Urothelium cell line (cell line): Measurements from ENCODE around the gene XXYLT1.
"Not testable (repeated sequence)": the region's sequence is repeated elsewhere in the genome, so short reads cannot be mapped to it uniquely, and the experiment has no call there.

Experiments used
- DNase-seq: peaks from one replicate; pipeline ENCODE4 v3.0.0; 2011; ENCODE audit warnings: low spot score, mixed read lengths
- FAIRE-seq: peaks from 2 replicates; lab custom pipeline; 2011; peaks lifted over from hg19 to GRCh38; lab: Jason Lieb, UNC

XXYLT1 gene

DNA sequence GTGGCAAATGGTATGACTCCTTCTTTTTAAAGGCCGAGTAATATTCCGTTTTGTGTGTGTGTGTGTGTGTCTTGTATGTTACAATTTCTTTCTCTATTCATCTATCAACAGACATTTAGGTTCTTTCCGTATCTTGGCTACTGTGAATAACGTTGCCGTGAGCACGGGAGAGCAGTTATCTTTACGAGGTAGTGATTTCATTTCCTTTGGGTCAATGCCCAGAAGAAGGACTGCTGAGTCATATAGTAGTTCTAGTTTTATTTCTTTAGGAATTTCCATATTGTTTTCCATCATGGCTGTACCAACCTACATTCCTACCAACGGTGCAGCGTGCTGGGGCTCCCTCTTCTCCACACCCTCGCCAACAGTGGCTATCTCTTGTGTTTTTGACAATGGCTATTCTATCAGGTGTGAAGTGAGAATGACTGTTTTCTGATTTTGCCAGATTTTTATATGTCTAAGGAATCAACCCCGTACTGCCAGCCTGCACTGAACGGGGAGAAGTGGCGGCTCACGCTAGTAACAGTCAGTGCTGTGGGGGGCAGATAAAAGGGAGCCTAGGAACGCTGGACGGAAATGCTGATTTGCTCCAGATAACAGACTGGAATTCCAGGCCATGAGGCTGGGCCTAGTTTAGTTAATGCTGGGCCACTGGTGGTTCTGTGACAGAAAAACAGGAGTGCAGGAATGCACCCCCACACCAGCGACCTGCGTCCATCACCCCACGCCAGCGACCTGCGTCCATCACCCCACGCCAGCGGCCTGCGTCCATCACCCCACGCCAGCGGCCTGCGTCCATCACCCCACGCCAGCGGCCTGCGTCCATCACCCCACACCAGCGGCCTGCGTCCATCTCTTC is 168.1 kb downstream of the XXYLT1 start:
- FAIRE-seq (no peak), DNase-seq (peak; percentile 62)

DNA sequence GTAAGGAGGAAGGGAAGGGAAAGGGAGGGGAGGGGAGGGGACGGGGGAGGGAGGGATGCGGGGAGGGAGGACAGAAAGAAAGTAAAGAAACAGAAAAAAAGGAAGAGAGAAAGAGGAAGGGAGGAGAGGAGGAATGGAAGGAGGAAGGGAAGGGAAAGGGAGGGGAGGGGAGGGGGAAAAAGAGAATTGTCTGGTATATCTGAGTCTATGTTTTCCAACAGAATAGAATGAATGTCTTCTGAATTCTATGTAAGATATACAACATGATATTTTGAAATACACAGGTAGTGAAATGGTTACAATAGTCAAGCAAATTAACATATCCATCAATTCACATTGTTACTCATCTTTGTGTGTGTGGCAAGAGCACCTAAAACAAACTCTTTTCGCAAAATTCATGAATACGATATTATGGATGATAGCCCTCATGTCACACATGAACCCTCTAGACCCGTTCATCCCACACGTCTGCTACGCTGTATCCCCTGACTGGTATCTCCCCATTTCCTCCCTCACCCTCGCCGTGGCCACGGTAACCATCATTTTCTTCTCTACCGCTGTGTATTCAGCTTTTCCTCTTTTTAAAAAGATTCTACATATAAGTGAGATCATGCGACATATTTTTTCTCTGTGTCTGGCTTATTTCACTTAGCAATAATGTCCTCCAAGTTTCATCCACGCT is 168.9 kb downstream of the XXYLT1 start:
- DNase-seq (no peak), FAIRE-seq (no peak)

DNA sequence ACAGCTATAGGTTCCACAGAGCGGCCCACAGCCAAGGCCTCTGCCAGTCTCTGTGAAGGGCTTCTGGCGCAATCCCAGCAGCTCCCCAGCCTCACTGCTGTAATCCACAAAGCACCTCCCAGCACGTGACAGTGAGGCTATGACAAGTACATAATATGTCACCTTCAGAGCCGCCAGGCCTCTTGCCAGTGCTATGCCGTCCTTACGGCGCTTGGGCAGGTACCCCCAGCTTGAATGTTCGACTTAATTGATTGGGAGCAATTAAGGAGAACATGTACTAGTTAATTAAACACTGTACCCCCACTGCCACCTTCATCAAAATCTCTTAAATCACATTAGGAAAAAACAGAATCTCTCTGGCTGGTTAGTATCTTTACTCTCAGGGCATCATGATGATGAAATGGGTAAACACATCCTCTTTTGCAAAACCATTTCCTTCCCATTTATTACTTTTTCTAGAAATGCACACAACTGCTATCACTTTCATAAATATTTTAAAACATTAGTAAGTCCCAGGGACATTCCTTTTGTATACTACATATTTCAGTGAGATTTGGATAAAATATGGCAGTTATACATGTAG is 169.9 kb downstream of the XXYLT1 start:
- no peak for DNase-seq

DNA sequence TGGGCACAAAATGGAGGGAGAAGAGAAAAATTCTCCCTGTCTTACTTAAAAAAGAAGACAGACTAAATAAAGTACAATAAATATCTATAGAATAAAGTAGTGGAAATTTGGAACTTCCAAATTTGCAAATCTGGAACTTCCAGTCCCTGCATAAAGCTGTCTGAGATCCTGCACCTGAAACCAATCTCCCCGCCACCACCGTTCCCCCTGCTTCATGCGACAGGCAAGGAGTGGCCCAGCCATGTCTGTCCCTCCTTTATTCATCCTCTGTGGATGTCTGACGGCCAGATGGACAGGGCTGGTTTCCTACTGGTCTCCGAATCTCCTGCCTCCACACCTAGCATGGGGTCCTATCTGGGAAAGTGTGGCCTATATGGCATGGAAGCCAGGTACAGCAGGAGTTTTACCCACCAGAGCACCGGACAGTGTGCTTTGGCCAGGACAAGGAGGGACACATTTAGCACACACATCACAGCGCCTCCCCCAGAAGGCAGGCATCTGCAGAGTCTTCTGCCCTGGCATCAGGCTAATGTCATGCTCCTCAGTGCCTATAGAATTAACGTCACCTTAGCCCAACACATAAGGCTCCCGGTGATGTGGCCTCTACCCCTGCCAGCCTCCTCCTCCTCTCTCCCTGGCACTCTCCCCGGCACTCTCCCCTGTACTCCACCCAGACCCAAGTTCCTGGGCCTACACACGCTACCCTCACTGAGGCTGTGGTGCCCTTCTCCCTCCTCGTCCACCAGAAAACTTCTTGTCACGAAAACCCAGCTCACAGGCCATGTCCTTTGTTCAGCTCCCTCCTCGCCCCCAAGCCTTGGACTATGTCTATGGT is 170.8 kb downstream of the XXYLT1 start:
- no peak for FAIRE-seq

More for the DNA sequence above, 169.9 kb downstream of the XXYLT1 start:
- FAIRE-seq = no peak

DNA sequence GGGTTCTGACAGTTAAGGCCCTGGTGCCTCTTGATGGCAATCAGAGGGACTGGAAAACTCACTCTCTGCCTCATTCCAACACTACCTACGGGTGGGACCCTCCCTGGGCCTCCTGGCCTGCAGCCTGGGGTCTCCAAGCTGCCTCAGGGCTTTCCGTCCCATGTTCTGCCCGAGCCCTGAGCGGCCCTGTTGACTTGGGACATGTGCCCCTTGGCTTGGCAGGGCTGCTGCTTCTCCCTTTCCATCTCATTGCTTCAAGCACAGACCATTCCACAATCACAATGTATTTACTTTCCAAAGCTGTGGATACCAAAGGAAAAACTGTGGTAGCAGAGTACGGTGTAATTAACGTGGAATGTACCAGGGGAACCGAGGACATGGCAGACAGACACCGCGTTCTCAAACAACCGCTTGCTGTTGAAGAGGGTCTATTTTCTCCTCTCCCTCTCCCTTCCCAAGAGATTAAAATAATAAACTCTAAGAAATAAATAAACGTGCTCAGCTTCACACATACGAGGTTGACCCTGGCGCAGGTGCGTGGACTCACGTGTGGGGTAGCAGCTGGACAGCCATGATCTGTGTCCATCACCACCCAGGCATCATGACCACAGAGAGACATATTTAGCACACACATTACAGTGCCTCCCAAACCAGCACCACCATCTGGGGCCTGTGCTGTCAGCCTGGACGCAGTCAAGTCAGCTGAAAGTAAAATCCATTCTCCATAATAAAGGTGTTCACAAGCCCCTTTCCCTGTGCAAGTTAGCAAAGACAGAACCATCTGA is 172.0 kb downstream of the XXYLT1 start:
- DNase-seq (no peak), FAIRE-seq (no peak)

More for the DNA sequence above, 170.8 kb downstream of the XXYLT1 start:
- no peak for DNase-seq

DNA sequence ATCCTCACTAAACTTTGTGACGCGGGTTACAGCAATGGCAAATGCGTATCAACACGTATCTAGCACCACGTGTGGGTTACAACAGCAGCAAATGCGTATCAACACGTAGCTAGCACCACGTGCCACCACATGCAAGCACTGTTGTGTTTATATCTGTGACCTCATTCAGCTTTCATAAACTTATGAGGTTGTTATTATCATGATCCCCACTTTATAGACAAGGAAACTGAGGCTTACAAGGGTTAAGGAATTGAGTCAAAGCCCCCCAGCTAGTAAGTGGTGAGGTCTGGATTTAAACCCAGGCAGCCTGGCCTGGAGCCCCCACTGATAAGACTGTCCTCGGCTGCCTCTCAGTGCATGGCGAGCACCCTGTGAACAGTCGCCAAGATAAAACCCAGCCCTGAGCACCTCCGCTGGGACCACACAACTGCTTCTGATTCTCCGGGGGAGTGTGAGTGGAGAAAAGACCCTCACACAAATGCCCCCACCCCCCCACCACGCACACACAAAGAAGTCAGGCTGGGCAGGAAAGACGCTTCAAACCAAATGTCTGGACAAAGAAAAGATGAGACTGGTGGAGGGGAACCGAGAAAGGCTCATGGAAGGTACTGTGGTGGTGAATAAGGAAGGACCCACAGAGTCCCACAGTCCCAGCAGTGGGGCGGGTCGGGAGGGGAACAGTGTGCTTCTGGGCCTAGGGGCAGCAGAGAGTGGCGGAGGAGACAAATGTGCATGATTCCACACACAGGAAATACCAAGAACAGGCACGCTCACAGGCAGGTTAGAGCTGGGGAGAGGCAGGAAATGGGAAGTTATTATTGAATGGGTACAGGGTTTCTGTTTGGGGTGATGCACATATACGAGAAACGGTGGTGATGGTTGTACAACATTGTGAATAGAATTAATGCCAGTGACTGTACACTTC is 173.4 kb downstream of the XXYLT1 start:
- DNase-seq (no peak), FAIRE-seq (no peak)

DNA sequence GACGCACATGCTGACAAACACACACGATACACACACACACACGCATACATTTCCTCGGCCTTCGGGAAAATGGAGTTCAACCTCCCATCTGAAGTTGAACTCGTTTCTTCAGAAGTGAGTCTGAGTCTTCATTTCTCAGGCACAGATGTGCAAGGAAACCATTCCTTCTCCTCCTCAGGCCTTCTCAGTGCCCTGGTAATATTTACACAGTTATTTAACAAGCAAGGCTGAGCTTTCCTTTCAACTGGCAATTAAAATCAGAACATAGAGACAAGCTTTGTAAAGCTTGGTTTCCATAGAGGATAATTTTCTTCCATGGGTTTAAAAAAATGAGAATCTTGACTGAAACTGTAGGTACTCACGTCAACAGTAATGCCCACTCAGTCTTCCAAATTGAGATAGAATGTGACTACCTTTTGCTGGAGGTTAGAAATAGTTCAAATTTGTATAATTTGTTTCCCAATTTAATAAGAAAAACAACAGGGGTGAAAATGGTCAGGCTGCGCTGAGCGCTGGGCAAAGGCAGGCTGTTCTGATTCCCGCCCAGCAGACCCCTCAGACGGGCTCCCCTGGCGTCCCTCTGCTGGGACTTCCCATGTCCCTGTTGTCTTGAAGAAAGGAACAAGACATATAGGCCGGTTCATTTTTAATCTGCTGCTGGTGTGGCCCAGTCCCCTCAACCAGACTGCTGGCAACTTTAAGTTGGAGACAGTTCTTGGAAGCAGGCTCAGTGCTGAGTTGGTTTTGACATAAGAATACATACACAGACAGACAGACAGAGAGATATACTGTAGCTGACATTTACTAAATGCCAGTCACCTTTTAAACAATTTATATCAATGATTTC is 174.3 kb downstream of the XXYLT1 start:
- DNase-seq (no peak), FAIRE-seq (no peak)

DNA sequence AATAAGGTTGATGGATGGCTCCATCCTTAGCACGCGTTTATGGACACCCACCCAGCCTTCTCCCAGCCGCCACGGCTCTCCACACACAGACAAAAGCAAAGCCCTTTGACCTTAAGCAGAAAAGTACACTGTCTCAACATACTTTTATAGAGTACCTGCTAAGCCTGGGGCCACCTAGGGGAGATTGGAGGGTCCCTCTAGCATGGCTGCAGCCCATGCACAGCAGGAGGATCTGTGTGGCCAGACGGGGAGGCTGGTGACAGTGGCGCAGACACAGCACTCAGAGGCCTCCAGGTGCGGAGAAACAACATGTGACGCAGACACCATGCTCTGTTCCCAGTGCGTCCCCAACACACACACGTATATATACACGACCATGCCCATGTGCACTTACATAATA is 174.9 kb downstream of the XXYLT1 start:
- DNase-seq (no peak), FAIRE-seq (no peak)

DNA sequence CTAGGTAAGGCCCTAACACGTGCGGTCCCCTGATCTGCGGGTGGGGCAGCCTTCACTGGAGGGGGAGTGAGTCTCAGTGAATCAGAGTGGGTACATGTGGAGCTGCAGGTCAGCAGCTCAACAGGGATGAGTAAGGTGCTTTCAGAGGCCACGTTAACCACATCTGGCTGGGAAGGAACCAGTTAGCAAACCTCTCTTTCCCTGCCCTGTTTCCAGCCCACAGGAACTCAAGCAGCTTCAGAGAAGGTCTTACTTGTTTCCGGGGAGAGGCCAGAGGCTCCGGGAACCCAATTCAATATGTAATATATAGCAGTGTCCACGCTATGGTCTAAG is 175.3 kb downstream of the XXYLT1 start:
- DNase-seq = no peak
- no peak for FAIRE-seq

DNA sequence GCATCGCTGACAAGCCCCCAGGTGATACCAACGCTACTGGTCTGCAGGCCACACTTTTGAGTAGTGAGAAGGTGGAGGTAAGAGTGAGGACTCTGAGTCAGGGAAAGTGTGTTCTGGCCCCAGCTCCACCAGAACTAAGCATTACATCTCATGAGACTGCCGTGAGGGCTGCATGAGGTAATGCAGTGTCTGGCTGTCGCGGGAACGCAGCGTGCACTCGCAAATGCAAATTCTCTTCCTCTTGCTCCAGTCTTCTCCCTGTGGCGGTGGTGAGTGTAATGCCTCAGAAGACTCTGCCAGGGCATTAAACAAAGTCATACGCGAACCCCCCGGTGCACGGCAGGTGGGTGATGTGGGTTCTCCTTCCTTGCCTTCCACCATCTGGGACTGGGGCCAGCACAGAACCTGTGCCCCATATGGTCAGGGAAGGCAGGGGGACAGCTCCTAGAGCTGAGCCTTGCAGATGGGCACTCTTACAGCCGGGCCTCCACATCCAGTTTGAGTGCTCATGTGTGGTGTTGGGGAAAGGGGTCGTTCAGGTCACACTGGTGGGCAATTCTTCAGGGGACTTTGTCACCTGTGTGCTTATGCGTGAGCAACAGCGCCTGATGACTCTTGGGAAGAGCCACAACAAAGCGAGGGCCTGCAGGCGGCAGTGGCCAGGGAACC is 175.8 kb downstream of the XXYLT1 start:
- FAIRE-seq = no peak
- no peak for DNase-seq

DNA sequence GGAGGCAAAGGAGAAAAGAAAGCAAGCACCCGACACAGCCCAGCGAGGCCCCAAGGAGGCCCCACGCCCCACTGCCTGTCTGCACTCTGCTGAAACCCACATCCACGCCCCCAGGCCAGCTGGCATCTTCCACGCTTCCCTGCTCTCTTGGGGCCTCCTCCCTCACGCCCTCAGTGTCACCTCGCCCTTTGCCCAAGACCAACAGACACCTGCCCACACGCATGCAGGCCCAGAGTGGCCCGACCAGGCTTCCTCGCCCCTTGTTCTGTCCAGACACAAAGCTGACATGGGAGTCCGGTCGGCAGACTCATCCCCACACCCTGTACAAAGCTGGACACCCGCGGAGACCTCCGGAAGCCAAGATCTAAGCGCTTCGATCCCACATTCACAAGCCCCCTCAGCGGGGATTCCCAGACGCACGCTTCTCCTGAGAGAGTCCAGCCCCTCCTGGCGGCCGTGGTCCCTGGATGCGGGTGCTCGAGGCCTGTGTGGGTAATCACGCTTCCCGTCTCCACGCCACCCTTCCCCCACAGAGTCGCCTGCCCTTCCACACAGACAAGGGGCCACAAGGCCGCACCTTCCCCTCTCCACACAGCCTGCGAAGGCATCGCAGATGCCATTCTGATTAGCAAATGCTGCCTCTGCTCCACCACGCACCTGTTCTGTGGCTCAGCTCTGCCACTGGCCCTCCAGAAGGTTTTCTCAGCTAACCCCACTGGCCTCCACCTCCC is 176.6 kb downstream of the XXYLT1 start:
- no peak for FAIRE-seq
- no peak for DNase-seq

DNA sequence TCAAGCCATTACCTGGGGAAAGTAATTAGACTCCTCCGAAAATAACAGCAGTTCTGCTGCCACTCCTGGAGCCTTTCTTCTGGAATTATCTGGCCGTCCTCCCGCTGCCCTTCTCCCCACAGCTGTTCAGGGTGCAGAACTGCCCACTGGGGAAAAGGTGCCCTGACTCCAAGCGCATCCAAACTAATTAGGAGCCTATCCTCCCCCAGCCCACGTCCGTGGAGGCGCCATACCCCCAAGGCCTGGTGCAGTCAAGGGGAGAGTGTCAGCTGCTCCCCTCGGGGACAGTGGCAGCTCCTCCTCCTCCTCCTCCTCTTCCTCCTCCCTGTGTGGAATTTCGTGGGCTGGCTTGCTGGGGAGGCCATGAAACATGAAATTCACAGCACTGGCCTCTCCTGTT is 177.2 kb downstream of the XXYLT1 start:
- no peak for FAIRE-seq

DNA sequence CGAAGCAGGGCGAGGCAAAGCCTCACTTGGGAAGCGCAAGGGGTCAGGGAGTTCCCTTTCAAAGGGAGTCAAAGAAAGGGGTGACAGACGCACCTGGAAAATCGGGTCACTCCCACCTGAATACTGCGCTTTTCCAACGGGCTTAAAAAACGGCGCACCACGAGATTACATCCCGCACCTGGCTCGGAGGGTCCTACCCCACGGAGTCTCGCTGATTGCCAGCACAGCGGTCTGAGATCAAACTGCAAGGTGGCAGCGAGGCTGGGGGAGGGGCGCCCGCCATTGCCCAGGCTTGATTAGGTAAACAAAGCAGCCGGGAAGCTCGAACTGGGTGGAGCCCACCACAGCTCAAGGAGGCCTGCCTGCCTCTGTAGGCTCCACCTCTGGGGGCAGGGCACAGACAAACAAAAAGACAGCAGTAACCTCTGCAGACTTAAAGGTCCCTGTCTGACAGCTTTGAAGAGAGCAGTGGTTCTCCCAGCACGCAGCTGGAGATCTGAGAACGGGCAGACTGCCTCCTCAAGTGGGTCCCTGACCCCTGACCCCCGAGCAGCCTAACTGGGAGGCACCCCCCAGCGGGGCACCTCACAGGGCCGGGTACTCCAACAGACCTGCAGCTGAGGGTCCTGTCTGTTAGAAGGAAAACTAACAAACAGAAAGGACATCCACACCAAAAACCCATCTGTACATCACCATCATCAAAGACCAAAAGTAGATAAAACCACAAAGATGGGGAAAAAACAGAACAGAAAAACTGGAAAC is 182.9 kb downstream of the XXYLT1 start:
- DNase-seq, FAIRE-seq: not testable (repeated sequence)

More for the DNA sequence above, 177.2 kb downstream of the XXYLT1 start:
- no peak for DNase-seq

DNA sequence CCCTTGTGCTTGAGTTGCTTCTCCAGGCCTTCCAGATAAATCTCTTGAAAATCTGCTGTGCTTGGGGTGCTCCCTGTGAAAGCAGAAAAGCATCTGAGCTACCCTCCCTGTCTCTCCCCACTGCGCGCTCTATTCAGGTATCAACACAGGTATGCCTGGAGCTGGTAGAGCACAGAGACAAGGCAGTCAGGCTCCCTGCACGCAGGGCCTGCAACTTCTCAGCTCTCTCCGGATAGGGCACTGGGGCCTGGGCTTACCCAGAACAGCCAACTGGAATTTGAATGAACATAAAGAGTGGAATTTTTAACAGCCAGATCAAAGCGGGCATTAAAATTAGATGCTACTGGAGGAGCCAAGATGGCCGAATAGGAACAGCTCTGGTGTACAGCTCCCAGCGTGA is 183.6 kb downstream of the XXYLT1 start:
- DNase-seq = no peak
- no peak for FAIRE-seq

DNA sequence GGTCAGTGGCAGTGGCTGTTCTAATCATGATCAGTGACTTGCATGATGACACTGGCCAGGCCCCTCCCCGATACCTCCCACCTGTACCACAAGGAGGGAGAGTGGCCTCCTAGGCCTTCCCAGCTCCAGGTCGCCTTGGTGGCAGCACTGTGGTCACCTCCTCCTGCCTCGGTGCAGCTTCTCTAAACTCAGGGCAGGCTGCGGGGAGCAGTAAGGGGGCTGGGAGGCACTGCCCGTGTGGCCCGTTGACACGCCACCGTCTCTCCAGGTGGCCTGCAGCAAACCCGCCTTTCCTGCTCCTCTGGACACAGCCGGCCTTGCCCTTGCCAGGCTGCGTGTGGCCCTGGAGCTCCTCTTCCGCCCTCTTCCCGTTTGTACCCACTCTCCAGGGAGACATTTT is 184.1 kb downstream of the XXYLT1 start:
- FAIRE-seq = no peak

DNA sequence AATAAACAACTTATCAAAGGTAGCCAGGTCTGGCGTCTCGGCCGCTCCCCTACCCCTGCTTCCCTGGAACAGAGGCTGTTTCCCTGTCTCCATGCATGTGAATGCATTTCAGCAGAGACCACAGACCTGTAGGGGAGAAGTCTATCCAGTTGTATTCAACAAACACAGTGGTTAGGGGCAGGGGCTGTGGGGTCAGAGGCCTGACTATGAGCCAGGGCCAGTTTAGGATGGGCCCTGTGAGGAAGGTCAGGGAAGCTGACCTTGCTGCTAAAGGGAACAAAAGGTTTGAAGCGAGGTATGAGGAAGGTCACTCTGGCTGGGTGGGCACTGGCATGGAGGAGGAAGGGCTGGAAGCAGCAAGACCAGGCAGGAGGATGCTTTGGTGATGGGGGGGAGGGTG is 184.6 kb downstream of the XXYLT1 start:
- no peak for DNase-seq
- FAIRE-seq = no peak

More for the DNA sequence above, 184.1 kb downstream of the XXYLT1 start:
- DNase-seq = no peak
